Epithelial cell of esophagus (primary cell): Measurements from ENCODE around the gene PPOX.

Source experiments
- DNase-seq: peaks from one replicate; pipeline ENCODE4 v3.0.0; 2010; ENCODE audit warnings: low read depth
- H3K4me3 ChIP-seq: 2 replicates; pipeline ENCODE4 v1.5.1; 2011; ENCODE audit warnings: mild to moderate bottlenecking, low read length, control low read depth
- CTCF ChIP-seq: IDR thresholded peaks from 2 replicates; pipeline ENCODE4 v1.5.1; 2011; ENCODE audit warnings: low read depth, mild to moderate bottlenecking, low read length, control low read depth, inconsistent platforms; ENCODE audit not compliant: insufficient read depth; ENCODE audit errors: missing control alignments

Gene PPOX

GRCh38 chr1:161137881-161138280 is 28.3 kb upstream of the PPOX start:
- H3K4me3 ChIP-seq = no peak overlapping the region
- DNase-seq = no peak
- TF ChIP-seq CTCF = no peak

- H3K4me3 ChIP-seq = no peak overlapping the region
- TF ChIP-seq CTCF = no peak
Observed at GRCh38 chr1:161138431-161138830, 27.8 kb upstream of the PPOX start.

GRCh38 chr1:161139766-161140165 is 26.5 kb upstream of the PPOX start:
- TF ChIP-seq CTCF = peak; percentile 58
- H3K4me3 ChIP-seq = no peak overlapping the region
- DNase-seq = peak; percentile 68

More at GRCh38 chr1:161138431-161138830, 27.8 kb upstream of the PPOX start:
- no peak for DNase-seq

GRCh38 chr1:161140755-161141400 is 25.3 kb upstream of the PPOX start:
- DNase-seq = no peak
- no peak overlapping the region for H3K4me3 ChIP-seq
- TF ChIP-seq CTCF = no peak

- TF ChIP-seq CTCF = no peak
- no peak for DNase-seq
Observed at GRCh38 chr1:161145832-161146231, 20.4 kb upstream of the PPOX start.

GRCh38 chr1:161153176-161153575 is 13.1 kb upstream of the PPOX start:
- H3K4me3 ChIP-seq = peak overlapping the region; percentile 99
- no peak for DNase-seq
- no peak for TF ChIP-seq CTCF

More at GRCh38 chr1:161145832-161146231, 20.4 kb upstream of the PPOX start:
- no peak overlapping the region for H3K4me3 ChIP-seq
